GDM1 (cell line): ENCODE measurements around the gene CACNA2D2.

Experiments
- DNase-seq: peaks from one replicate; lab custom pipeline; 2025; lab: John Stamatoyannopoulos, UW

Gene CACNA2D2

DNA sequence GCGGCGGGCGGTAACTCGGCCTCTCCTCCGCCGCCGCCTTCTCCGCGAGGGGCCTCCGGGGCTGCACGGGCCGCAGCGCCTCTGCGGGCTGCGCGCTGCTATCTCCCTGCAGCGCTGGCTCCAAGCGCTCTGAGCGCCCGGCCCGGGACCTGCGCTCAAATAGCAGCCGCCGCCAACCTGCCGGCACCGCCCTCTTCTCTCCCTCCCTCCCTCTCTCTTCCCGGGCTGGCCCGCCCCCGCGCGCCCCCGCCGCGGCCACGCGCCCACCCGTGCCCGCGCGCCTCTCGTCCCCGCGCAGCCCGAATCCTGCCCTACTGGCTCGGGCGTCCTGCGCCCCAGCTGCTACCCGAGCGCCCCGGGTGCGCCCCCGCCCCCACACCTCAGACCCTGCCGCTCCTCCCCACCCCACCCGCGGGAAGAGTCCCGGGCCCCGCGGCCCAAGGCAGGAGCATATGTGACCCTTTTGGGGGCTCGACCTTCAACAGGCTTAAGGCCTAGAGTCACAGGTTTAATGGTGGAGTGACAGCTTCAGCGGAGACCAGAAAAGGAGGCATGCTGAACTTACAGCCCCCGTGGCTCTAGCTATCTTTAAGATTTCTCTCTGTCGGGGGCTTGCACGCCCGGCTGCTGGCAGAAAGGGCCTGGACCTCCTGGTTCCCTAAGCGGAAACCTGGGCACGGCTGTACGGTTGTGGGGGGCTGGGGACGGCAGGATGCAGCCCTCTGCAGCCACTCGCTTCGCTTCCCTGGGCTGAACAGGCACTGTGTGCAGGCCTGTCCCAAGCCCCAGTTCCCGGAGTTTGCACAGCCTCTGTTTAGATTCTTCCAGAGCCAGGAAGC lies at the start of gene CACNA2D2:
Gene CACNA2D2, minus strand, starts transcription at position 131 of the 839 bp plus-strand sequence. CDS start 211 bp downstream, outside the sequence.
- no peak for DNase-seq

DNA sequence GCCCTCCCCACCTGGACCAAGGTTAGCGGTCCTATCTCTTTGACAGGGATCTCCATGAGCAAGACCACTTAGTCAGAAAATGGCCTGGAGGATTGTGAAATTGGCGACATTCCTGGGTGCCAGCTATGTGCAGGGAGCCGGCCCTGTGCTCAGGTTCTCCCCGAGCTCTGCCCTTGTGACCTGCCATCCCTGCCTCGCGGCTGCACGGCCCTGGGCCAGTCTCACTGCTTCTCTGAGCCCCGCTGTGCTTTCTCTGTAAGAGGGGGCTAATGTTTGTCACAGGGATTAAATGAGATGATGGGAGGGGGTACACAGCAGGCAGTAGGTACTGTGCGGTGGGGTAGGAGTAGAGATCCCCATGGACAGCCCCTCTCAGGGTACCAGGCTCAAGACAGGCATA lies 49.2 kb upstream of the CACNA2D2 start:
- DNase-seq: no peak

DNA sequence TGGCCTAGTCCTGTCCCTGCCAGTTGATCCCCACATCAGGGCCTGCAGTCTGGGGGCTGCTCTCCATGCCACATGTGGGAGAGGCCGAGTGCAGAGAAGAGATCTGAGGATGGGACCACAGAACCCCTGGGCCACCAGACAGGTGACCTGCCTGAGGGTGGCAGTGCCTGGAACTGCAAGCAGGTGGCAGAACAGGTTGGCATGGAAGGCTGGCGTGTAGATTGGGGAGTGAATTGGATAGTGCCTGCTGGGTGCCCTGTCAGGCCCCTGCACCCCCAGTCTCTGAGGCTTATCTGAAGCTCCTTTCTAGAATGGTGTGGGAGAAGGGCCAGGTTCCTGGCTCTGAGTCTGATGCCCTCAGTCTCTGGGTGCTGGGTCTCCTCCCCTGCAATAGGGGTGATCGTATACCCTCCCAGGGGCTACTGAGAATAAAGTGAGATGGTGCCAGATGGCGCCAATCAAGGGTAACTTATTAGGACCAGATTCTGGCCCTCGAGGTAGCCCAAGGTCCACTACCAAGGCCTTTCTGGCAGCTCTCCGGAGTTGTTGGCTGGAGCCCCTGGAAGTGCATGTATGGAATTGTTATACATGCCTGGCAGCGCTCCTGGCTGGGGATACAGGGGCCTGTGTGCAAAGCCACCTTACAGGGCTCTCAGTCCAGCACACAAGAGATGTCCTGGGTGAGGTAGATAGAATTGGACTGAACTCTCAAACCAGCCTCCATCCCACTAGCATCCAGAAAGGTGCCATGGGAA lies 48.4 kb upstream of the CACNA2D2 start:
- DNase-seq: no peak

DNA sequence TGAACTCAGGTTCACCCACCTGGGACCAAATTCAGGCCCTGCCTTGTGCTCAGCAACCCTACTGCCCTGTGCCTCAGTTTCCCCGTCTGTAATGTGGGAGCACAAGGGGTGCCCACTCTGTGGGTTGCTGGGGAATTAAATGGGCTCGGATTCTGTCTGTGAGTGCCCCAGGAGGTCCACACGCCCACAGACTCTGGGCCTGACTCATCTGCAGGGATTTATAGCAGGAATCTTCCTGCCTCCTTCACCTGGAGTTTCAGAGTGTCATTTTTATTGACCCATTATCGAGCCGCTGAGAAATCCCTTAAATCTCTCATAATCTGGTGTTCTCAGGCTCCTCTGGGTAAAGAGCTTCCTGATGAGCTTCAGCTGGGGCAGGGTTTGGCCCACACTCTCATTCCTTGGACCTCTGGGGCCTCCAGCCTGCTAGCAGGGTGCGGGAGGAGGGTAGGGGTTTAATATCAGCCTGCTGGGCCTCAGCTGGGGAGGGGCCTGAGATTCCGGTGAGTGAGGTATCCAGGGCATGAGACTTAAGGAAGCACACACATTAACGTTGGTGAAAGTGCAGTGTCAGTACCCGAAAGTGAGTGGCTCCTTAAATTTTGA lies 47.7 kb upstream of the CACNA2D2 start:
- DNase-seq: no peak

DNA sequence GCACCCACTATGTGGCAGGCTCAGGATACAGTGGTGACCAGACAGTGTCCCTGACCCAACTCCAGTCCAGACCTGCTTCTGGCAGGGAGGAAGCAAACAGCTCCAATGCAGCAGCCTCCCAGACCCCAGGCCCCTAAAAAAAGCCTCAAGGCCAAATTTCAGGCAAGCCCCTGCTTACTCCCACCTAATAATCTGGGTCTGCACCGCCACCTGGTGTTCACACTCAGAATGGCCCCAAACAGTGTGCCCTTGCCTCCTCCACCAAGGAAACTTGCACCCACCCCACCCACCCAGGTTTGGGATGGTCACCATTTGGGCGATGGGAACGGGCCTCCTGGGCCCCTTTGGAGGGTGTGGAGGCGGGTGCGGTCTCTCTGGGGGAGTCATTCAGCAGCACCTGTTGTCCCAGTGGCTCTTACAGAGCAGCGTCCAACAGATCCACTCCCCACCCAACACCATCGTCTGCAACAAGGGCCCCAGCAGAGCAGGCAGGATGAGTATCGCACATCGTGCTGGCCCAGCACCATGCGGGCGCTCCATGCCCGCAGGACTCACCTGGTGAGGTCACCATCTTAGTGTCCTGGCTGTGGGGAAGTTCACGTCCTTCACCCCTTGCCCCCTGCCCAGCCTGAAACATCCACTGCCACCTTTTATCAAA lies 46.8 kb upstream of the CACNA2D2 start:
- DNase-seq: no peak

DNA sequence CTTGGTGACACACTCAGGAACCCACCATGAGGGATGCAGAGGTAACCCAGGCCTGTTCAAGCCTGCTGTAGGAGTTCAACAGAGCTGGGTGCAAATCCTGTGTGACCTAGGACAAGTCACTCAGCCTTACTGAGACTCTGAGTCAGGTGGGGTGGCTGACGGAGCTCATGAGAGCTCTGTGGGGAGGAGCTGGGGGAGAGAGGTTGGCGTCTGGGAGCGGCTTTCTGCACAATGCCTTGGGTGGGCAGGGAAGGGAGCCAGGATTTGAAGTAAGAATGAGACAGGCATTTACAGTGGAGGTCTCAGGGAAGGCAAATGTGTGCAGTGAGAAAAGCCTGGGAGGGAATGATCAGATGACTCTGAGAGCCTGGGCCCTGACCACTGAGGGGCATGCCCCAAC lies 45.8 kb upstream of the CACNA2D2 start:
- DNase-seq: no peak

GRCh38 chr3:50545781-50546180 lies 42.3 kb upstream of the CACNA2D2 start:
- DNase-seq: no peak

DNA sequence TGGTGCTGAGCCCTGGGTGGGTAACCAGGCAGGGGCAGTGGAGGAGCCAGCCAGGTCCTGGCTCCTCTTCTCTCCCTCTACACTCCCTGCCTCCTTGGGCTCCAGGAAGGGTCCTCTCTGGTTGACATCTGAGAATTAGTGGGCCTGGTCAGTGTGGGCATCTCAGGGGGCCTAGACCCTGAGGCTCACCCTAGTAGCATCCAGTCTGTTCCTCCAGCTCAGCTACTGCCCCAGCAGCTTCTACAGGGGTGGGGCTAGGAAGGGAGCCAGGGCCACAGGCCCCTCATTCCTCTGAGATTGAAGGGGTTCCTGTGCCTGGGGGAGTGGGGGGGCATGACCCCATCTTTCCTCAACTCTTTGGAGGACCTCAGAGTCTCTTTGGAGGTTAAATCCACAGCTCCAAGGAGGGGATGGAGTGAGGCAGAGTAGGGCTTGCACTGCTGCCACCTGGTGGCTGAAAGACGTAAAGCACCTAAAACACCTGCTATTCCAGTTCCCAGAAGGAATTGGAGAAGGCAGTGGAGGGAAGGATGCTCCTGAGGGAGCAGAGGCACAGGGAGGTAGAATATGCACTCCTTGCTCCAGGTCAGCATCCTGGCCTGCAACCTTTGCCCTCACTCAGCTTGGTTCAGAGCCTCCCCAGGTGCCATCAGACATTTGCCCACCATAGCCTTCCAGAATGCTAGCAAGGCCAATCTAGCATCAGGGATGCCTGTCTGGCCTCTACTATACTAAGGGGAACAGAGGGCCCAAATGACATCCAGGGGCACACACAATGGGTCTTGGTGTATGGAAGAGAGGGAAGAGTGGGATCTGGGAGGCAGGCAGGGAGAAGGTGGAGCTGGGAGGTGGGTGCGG lies 39.0 kb upstream of the CACNA2D2 start:
- DNase-seq: no peak

GRCh38 chr3:50539356-50540286 lies 36.2 kb upstream of the CACNA2D2 start:
- DNase-seq: no peak

- DNase-seq: no peak
Observed at GRCh38 chr3:50537421-50538129, 34.1 kb upstream of the CACNA2D2 start.

- DNase-seq: no peak
Observed at GRCh38 chr3:50536471-50537180, 33.2 kb upstream of the CACNA2D2 start.

DNA sequence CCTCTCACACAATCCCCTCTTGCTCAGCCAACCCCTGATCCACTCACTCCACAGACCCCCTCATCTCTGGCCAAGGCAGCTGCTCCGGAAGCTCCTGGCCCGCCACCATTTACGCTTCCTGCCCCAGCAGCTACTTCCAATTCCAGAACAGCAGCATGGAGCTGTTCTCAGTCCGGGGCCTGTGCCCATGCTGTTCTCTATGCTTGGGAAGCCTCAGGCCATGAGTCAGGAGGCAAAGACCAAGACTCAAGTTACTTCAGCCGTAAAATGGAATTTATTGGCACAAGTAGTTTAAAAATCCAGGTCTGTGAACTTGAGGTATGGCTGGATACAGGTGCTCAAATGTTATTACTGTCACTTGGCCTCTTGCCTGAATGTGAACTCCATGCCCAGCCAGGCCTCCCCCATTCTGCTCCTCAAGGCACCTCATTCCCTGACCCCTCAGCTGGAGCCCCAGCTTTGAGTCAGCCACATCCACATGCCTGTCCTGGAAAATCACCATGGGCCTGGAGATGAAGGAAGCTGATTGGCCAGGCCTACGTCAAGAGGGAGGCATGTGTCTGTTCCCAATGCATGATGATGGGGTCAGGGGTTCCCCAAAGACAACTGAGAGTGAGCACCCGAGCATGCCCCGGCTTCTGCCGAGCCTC lies 31.4 kb upstream of the CACNA2D2 start:
- DNase-seq: no peak

DNA sequence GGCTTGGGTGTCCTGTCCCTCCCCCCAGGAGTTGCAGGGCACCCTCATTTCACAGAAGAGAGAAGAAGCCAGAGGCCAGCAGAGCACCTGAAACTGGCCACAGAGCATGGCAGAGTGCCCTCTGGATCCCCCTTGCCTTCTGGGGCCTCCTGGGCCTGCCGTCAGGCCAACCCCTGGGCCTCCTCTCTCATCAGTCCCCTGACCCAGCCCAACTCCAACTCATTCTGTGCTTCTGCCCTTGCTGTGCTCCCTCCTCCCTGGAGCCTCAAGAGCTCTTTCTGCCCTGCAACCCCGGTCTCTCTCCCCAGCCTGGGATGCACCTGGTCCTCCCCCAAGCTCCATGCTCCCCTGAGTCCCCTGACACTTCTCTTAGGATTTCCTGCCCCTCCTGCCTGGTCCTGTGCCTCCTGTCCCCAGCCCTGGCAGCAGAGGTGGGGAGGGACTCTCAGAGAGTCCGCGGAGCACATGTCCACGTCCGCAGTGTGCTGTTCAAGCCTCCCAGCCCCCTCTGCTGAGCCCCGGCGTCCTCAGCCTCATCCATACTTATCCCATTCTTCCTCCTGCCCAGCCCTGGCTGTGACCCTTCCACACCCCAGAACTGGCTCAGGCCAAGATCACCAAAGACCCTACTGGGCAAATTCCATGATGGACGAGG lies 30.5 kb upstream of the CACNA2D2 start:
- DNase-seq: no peak

- no peak for DNase-seq
Observed at GRCh38 chr3:50533316-50533715, 29.9 kb upstream of the CACNA2D2 start.

- no peak for DNase-seq
Observed at GRCh38 chr3:50532062-50532705, 28.8 kb upstream of the CACNA2D2 start.

GRCh38 chr3:50531201-50531600 lies 27.8 kb upstream of the CACNA2D2 start:
- no peak for DNase-seq
